Panc1 (cell line): Measurements from ENCODE around the gene CSNK2A2.

ENCODE experiments used
- SIN3A ChIP-seq: IDR thresholded peaks from 2 replicates; pipeline ENCODE4 v1.6.1; 2012; ENCODE audit warnings: low read depth, mild to moderate bottlenecking, low read length, moderate library complexity, borderline replicate concordance; ENCODE audit not compliant: insufficient read depth
- TF ChIP-seq, protein P1 (sequence below), 2 experiments: IDR thresholded peaks; 2 replicates each; pipeline ENCODE4 v1.6.1; 2011 to 2012; ENCODE audit warnings: low read depth in 2 of 2, control low read depth in 1 of 2, low read length in 1 of 2, mild to moderate bottlenecking in 1 of 2, moderate library complexity in 1 of 2; ENCODE audit not compliant: insufficient read depth in 1 of 2
- TF ChIP-seq, protein P2 (sequence below): fragments of 450-650 bp; IDR thresholded peaks from 2 replicates; pipeline ENCODE4 v1.5.1; 2017; ENCODE audit warnings: mild to moderate bottlenecking

DNA sequence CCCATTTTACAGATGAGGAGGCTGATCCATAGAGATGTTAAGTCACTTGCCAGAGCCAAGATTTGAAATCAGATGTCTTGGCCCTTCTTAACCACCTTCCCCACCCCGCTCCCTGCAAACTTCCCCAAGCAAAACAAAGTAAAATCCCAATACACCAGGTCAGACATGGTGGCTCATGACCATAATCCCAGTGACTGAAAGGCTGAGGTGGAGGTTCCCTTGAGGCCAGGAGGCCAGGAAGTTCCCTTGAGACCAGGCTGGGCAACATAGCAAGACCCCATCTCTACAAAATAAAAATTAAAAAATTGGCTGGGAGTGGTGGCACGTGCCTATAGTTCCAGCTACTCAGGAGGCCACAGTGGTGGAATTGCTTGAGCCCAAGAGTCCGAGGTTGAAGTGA, 28.9 kb upstream of the CSNK2A2 start:
- TF ChIP-seq, protein P1, sequence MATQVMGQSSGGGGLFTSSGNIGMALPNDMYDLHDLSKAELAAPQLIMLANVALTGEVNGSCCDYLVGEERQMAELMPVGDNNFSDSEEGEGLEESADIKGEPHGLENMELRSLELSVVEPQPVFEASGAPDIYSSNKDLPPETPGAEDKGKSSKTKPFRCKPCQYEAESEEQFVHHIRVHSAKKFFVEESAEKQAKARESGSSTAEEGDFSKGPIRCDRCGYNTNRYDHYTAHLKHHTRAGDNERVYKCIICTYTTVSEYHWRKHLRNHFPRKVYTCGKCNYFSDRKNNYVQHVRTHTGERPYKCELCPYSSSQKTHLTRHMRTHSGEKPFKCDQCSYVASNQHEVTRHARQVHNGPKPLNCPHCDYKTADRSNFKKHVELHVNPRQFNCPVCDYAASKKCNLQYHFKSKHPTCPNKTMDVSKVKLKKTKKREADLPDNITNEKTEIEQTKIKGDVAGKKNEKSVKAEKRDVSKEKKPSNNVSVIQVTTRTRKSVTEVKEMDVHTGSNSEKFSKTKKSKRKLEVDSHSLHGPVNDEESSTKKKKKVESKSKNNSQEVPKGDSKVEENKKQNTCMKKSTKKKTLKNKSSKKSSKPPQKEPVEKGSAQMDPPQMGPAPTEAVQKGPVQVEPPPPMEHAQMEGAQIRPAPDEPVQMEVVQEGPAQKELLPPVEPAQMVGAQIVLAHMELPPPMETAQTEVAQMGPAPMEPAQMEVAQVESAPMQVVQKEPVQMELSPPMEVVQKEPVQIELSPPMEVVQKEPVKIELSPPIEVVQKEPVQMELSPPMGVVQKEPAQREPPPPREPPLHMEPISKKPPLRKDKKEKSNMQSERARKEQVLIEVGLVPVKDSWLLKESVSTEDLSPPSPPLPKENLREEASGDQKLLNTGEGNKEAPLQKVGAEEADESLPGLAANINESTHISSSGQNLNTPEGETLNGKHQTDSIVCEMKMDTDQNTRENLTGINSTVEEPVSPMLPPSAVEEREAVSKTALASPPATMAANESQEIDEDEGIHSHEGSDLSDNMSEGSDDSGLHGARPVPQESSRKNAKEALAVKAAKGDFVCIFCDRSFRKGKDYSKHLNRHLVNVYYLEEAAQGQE (IDR thresholded peaks at IDR 0.05; ENCODE audit: insufficient read depth in 1 of 2, low read depth in 2 of 2, low read length in 1 of 2): no peak
- TF ChIP-seq, protein P2, sequence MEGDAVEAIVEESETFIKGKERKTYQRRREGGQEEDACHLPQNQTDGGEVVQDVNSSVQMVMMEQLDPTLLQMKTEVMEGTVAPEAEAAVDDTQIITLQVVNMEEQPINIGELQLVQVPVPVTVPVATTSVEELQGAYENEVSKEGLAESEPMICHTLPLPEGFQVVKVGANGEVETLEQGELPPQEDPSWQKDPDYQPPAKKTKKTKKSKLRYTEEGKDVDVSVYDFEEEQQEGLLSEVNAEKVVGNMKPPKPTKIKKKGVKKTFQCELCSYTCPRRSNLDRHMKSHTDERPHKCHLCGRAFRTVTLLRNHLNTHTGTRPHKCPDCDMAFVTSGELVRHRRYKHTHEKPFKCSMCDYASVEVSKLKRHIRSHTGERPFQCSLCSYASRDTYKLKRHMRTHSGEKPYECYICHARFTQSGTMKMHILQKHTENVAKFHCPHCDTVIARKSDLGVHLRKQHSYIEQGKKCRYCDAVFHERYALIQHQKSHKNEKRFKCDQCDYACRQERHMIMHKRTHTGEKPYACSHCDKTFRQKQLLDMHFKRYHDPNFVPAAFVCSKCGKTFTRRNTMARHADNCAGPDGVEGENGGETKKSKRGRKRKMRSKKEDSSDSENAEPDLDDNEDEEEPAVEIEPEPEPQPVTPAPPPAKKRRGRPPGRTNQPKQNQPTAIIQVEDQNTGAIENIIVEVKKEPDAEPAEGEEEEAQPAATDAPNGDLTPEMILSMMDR: no peak
- no peak for TF ChIP-seq SIN3A
